ENCODE measurements around the gene TOLLIP.

DNA sequence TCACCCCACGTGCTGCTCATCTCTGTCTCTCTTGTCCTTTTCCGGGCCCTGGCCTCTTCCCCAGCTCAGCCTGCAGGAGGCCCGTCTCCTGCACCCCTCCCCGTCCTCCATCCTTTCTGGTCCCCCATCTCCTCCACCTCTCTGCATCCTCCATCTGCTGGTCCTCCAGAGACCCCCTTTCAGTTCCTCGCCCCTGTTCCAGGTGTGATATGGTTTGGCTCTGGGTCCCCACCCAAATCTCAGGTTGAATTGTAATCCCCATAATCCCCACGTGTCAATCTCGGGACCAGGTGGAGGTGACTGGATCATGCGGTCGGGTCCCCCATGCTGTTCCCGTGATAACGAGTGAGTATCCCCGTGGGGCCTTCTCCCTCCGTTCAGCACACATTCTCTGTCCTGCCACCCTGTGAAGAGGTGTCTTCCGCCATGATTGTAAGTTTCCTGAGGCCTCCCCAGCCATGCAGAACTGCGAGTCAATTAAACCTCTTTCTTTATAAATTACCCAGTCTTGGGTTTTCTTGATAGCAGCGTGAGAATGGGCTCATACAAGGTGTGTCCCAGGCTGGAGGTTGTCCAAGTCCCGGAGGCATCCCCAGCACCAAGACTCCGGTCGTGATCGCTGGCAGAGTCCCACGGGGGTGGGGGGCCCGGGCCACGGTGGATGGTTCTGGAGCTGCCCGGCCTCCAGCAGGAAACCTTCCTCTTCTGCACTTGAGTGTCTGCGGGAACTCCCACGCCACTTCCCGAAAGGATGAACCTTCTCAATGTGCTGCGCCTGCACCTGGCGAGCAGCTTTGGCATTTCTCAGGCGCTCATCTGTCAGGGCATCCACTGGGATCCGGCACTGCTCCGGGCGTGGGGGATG lies 29.0 kb upstream of the TOLLIP start:
- TF ChIP-seq, protein P1, sequence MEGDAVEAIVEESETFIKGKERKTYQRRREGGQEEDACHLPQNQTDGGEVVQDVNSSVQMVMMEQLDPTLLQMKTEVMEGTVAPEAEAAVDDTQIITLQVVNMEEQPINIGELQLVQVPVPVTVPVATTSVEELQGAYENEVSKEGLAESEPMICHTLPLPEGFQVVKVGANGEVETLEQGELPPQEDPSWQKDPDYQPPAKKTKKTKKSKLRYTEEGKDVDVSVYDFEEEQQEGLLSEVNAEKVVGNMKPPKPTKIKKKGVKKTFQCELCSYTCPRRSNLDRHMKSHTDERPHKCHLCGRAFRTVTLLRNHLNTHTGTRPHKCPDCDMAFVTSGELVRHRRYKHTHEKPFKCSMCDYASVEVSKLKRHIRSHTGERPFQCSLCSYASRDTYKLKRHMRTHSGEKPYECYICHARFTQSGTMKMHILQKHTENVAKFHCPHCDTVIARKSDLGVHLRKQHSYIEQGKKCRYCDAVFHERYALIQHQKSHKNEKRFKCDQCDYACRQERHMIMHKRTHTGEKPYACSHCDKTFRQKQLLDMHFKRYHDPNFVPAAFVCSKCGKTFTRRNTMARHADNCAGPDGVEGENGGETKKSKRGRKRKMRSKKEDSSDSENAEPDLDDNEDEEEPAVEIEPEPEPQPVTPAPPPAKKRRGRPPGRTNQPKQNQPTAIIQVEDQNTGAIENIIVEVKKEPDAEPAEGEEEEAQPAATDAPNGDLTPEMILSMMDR (IDR thresholded peaks at IDR 0.05) = no peak
- no peak for TF ChIP-seq POLR2A (IDR thresholded peaks at IDR 0.05)

Data from esophagus squamous epithelium (tissue), 4 donors.